ENCODE results near the gene MIER1. TPM values are rescaled to one million over a fixed set of nuclear protein-coding genes. Genes with fewer than 3 reads are reported as not detected.

Gene MIER1
- total RNA-seq, 1 donor from 2014 or later = 39.2 TPM

GRCh38 chr1:66929999-66930822 lies 5.4 kb downstream of the MIER1 start:
- H3K4me1 Mint-ChIP-seq = peaks cover 57% of the 10 kb centered on the region

GRCh38 chr1:66930823-66931174 lies 6.0 kb downstream of the MIER1 start:
- H3K9me3 Mint-ChIP-seq = no peaks in the 10 kb centered on the region
- ChIA-PET POLR2A (interaction anchor here (0.6 to 1.0 kb wide), 4 partner anchors 22 to 755 kb away, joined by 3 to 6 read pairs (median 4); partner anchors contain the start of gene GADD45A), CTCF (interaction anchor here (1.4 kb wide), 1 partner anchor 218 kb away, joined by 3 read pairs; no protein-coding TSS in a partner anchor)
- TF ChIP-seq, protein P1, sequence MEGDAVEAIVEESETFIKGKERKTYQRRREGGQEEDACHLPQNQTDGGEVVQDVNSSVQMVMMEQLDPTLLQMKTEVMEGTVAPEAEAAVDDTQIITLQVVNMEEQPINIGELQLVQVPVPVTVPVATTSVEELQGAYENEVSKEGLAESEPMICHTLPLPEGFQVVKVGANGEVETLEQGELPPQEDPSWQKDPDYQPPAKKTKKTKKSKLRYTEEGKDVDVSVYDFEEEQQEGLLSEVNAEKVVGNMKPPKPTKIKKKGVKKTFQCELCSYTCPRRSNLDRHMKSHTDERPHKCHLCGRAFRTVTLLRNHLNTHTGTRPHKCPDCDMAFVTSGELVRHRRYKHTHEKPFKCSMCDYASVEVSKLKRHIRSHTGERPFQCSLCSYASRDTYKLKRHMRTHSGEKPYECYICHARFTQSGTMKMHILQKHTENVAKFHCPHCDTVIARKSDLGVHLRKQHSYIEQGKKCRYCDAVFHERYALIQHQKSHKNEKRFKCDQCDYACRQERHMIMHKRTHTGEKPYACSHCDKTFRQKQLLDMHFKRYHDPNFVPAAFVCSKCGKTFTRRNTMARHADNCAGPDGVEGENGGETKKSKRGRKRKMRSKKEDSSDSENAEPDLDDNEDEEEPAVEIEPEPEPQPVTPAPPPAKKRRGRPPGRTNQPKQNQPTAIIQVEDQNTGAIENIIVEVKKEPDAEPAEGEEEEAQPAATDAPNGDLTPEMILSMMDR (IDR thresholded peaks at IDR 0.05) = no peak
- peaks cover 4% of the 10 kb centered on the region for H3K36me3 Mint-ChIP-seq (ENCODE audit: low read depth)
- intact Hi-C loops (cut with micrococcal nuclease) = loop anchor here (1.0 to 2.0 kb wide), 6 partner anchors 7 to 755 kb away; partner anchors contain the start of genes GADD45A, SERBP1 and SLC35D1
- DNase-seq = no peak
- no peaks in the 10 kb centered on the region for H3K27me3 Mint-ChIP-seq
- H3K4me3 Mint-ChIP-seq = peak overlapping the region; percentile 94
- peak overlapping the region; percentile 93 for H3K27ac Mint-ChIP-seq
- no peak for ATAC-seq (ENCODE audit: low read depth)
- H3K4me1 Mint-ChIP-seq = peaks cover 60% of the 10 kb centered on the region

More at GRCh38 chr1:66929999-66930822, 5.4 kb downstream of the MIER1 start:
- Mint-ChIP-seq H3K27ac (peak overlapping the region; percentile 93), H3K4me3 (peak overlapping the region; percentile 94), H3K9me3 (no peaks in the 10 kb centered on the region), H3K36me3 (ENCODE audit: low read depth) (peaks cover 4% of the 10 kb centered on the region), H3K27me3 (no peaks in the 10 kb centered on the region)
- ChIA-PET POLR2A (interaction anchor here (0.7 to 1.1 kb wide), 5 partner anchors 23 to 755 kb away, joined by 3 to 6 read pairs (median 4); partner anchors contain the start of genes GADD45A and SERBP1), CTCF (interaction anchor here (1.4 kb wide), 1 partner anchor 219 kb away, joined by 3 read pairs; no protein-coding TSS in a partner anchor)
- intact Hi-C loops (cut with micrococcal nuclease) = loop anchor here (1.0 to 10.0 kb wide), 10 partner anchors 15 to 1863 kb away; partner anchors contain the start of genes GADD45A, SERBP1 and SLC35D1
- DNase-seq (peak; percentile 98), ATAC-seq (ENCODE audit: low read depth) (peak; percentile 78)
- TF ChIP-seq, protein P1 (IDR thresholded peaks at IDR 0.05) = no peak

GRCh38 chr1:66931590-66931989 lies 6.8 kb downstream of the MIER1 start:
- POLR2A ChIA-PET = interaction anchor here (0.6 to 0.7 kb wide), 2 partner anchors 12 to 116 kb away, joined by 3 read pairs; no protein-coding TSS in a partner anchor
- no peaks in the 10 kb centered on the region for H3K27me3 Mint-ChIP-seq
- H3K9me3 Mint-ChIP-seq = no peaks in the 10 kb centered on the region
- H3K36me3 Mint-ChIP-seq (ENCODE audit: low read depth) = peaks cover 6% of the 10 kb centered on the region
- peak overlapping the region; percentile 93 for H3K27ac Mint-ChIP-seq
- TF ChIP-seq, protein P1 (IDR thresholded peaks at IDR 0.05) = no peak
- CTCF ChIA-PET = no interaction called here
- peak overlapping the region; percentile 94 for H3K4me3 Mint-ChIP-seq
- ATAC-seq (ENCODE audit: low read depth) (no peak), DNase-seq (no peak)
- intact Hi-C loops (cut with micrococcal nuclease) = loop anchor here (1.0 to 2.0 kb wide), 3 partner anchors 8 to 407 kb away; no protein-coding TSS in a partner anchor
- peaks cover 58% of the 10 kb centered on the region for H3K4me1 Mint-ChIP-seq

DNA sequence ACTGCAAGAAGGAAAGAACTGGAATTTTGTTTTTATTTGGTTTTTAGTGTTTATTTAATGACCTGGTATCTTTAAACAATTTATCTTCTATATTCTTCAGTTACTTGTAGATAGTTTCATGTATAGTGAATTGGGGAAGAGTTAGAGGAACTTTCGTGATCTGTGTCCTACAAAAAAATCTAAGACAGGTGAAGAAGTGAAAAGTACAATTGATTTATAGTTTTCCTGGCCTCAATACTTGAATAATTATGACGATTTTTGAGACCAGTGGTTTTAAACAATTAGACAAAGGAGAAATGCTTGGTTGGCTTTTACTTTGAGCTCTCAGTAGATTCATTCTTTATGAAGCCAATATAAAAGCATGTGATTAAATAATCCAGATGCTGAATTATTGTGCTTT lies 7.5 kb downstream of the MIER1 start:
- peaks cover 61% of the 10 kb centered on the region for H3K4me1 Mint-ChIP-seq
- DNase-seq (no peak), ATAC-seq (ENCODE audit: low read depth) (no peak)
- H3K36me3 Mint-ChIP-seq (ENCODE audit: low read depth) = peaks cover 10% of the 10 kb centered on the region
- ChIA-PET CTCF (no interaction called here), POLR2A (interaction anchor here (0.7 kb wide), 1 partner anchor 11 kb away, joined by 3 read pairs; no protein-coding TSS in a partner anchor)
- intact Hi-C loops (cut with micrococcal nuclease) = no loop called here
- no peaks in the 10 kb centered on the region for H3K27me3 Mint-ChIP-seq
- peak overlapping the region; percentile 48 for H3K4me3 Mint-ChIP-seq
- H3K9me3 Mint-ChIP-seq = no peaks in the 10 kb centered on the region
- TF ChIP-seq, protein P1 (IDR thresholded peaks at IDR 0.05) = no peak
- no peak overlapping the region for H3K27ac Mint-ChIP-seq

All from activated B cell treated with CpG ODN at 0.5 μM for 24 hours (primary cell).